GM19351 (cell line): ENCODE data around the gene TUB.

Source experiments
- ATAC-seq: cut with Tn5 transposase; IDR thresholded peaks from one replicate; pipeline ENCODE4 v1.9.1; 2021; ENCODE audit warnings: mild to moderate bottlenecking, moderate library complexity; ENCODE audit not compliant: unreplicated experiment

The TUB gene

GRCh38 chr11:8105133-8105532, 24.1 kb downstream of the TUB start:
- no peak for ATAC-seq

GRCh38 chr11:8105666-8106065, 24.7 kb downstream of the TUB start:
- ATAC-seq, result no peak

- ATAC-seq, result no peak
These were observed 25.7 kb downstream of the TUB start for GRCh38 chr11:8106679-8107078.

- ATAC-seq, result no peak
These were observed 26.6 kb downstream of the TUB start for GRCh38 chr11:8107642-8108041.

GRCh38 chr11:8108421-8108820, 27.4 kb downstream of the TUB start:
- ATAC-seq, result no peak

- ATAC-seq, result no peak
These were observed 28.7 kb downstream of the TUB start for GRCh38 chr11:8109675-8110074.

GRCh38 chr11:8110396-8110795, 29.4 kb downstream of the TUB start:
- no peak for ATAC-seq

- no peak for ATAC-seq
These were observed 30.6 kb downstream of the TUB start for GRCh38 chr11:8111636-8112035.

- ATAC-seq, result no peak
These were observed 41.3 kb downstream of the TUB start for GRCh38 chr11:8122173-8122764.

- ATAC-seq, result no peak
These were observed 45.8 kb downstream of the TUB start for GRCh38 chr11:8126649-8127289.

- ATAC-seq, result no peak
These were observed 46.4 kb downstream of the TUB start for GRCh38 chr11:8127447-8127846.

- ATAC-seq, result no peak
These were observed 57.5 kb downstream of the TUB start for GRCh38 chr11:8138526-8138925.

- peak; percentile 49 for ATAC-seq
These were observed 68.7 kb downstream of the TUB start for GRCh38 chr11:8149726-8150125.
